Fibroblast of villous mesenchyme (primary cell): Measurements from ENCODE around the gene CHRM2. TPM values are rescaled to one million over a fixed set of nuclear protein-coding genes. Genes with fewer than 3 reads are reported as not detected.

Source experiments
- DNase-seq: peaks from one replicate; pipeline ENCODE4 v3.0.0-alpha.2; 2010; ENCODE audit warnings: low read depth
- H3K4me3 ChIP-seq: 2 replicates; pipeline ENCODE4 v1.5.1; 2011; ENCODE audit warnings: low read depth, mild to moderate bottlenecking, low read length
- total RNA-seq: library from RNA; depleted of rRNA; stranded (reverse); fragments of >200 nt; gene quantifications from 2 replicates; pipeline ENCODE4 v1.2.3, GENCODE V29; 2012
- TF ChIP-seq, protein P1 (sequence below): IDR thresholded peaks from 2 replicates; pipeline ENCODE4 v1.5.1; 2012; ENCODE audit warnings: low read depth, mild to moderate bottlenecking, low read length; ENCODE audit not compliant: insufficient read depth

Gene CHRM2
- total RNA-seq, 1 donor: 28.9 TPM

DNA sequence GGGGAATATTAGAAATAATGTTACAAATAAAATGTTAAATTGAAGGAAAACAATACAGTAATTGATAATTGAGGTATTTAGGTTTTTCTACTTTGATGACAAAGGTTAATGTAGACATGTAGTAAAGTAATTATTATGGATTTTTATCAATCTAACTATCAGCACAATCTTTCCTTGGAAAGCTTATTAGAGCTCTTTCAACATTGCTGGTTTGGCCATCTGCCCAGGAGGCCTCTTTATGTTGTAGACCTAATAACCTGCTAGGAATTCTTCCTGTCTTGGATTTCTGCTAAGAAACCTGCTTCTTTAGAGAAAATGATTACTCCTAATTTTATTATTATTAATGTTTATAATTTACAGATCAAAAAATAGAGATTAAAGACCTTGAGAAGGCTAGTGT, 78.9 kb downstream of the CHRM2 start:
- TF ChIP-seq, protein P1, sequence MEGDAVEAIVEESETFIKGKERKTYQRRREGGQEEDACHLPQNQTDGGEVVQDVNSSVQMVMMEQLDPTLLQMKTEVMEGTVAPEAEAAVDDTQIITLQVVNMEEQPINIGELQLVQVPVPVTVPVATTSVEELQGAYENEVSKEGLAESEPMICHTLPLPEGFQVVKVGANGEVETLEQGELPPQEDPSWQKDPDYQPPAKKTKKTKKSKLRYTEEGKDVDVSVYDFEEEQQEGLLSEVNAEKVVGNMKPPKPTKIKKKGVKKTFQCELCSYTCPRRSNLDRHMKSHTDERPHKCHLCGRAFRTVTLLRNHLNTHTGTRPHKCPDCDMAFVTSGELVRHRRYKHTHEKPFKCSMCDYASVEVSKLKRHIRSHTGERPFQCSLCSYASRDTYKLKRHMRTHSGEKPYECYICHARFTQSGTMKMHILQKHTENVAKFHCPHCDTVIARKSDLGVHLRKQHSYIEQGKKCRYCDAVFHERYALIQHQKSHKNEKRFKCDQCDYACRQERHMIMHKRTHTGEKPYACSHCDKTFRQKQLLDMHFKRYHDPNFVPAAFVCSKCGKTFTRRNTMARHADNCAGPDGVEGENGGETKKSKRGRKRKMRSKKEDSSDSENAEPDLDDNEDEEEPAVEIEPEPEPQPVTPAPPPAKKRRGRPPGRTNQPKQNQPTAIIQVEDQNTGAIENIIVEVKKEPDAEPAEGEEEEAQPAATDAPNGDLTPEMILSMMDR: no peak
- peak; percentile 70 for DNase-seq
- no peak overlapping the region for H3K4me3 ChIP-seq

DNA sequence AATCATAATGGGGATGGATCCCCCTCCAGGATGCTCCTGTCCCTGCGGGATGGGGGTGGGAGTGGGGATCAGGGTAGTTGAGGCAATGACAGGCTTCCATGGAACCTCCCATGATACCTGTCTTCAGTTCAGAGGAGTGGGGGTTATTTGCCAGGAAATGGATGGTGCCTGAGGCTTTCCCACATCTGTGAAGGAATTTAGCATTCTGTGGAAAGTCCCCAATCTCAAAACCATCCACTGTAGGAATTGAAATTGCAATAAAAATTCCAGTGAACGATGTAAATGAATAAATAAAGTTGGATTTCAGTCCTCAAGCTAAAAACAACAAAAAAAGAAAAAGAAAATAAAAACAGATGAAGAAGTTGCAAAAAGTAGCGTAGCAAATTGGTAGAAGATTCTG, 81.9 kb downstream of the CHRM2 start:
- no peak overlapping the region for H3K4me3 ChIP-seq
- DNase-seq: no peak
- TF ChIP-seq, protein P1: no peak

DNA sequence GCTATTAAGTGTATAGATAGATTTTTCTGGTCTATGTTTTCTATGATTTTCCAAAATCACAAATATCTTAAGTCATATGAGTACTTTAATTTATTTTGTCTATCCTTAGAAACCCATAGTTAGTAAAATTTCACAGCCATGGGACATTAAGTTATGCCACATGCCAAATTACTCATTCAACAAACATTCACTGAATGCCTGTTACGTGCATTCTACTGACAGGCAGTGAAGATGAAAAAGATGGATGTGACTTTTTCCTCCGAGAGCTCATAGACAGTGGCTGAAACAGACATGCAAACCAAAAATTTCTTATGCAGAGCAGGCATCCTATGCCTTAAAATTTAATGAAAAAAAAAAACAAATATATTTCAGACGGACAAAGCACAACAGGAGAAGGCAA, 84.9 kb downstream of the CHRM2 start:
- DNase-seq: peak; percentile 52
- no peak overlapping the region for H3K4me3 ChIP-seq
- TF ChIP-seq, protein P1: no peak

DNA sequence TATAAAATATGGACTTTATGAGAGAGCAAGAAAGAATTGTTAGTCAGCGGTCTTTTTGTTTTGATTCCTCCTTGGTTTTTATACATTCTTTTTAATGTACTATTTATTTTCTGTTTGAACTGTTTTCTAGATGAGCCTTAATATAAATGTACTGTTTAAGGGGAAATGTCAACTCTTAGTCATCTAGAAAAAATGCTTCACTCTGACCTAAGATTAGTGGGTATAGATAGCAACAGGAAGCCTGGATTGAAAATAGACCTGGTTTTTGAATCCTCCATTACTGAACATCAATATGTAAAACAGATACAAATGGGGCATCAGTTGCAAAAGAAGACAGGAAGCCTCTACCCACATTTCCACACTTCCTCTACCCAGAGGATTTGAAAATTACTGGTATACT, 87.8 kb downstream of the CHRM2 start:
- H3K4me3 ChIP-seq: no peak overlapping the region
- TF ChIP-seq, protein P1: no peak
- DNase-seq: peak; percentile 73

DNA sequence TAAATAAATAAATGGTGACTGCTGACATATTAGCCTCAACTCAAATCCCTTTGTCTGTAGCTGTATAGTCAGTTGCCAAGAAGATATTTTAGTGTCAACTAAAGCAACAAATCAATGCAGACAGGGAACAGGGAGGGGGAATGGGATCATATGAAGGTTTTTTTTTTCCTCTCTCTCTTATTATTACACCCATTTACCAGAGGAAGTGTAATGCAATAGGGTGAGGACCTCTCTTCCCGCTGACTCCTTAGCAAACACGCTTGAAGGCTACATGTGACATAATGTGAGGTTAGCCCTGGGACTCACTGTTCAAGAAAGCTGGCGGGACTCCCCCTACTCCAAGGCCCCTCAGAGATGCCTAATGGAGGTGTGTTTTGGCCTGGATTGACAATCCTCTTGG, 88.2 kb downstream of the CHRM2 start:
- H3K4me3 ChIP-seq: no peak overlapping the region
- DNase-seq: peak; percentile 38
- TF ChIP-seq, protein P1: no peak

DNA sequence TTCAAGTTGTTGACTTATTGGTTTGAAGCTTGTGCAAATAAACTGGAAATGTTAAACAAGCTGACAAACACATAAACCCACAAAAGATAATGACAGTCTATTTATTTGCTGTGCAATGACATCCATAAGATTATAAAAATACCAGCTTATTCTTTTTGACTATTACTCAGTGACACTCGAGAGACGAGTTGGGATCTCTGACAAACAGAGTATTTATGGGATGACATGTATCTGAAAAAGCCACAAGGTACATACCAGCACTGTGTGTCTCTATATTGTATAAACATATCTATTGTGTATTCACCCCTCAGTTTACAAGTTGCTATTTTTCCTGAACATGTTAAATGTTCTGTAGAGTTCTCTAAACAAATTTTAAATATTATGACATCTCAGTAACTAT, 88.9 kb downstream of the CHRM2 start:
- peak; percentile 39 for DNase-seq
- no peak overlapping the region for H3K4me3 ChIP-seq
- TF ChIP-seq, protein P1: no peak

DNA sequence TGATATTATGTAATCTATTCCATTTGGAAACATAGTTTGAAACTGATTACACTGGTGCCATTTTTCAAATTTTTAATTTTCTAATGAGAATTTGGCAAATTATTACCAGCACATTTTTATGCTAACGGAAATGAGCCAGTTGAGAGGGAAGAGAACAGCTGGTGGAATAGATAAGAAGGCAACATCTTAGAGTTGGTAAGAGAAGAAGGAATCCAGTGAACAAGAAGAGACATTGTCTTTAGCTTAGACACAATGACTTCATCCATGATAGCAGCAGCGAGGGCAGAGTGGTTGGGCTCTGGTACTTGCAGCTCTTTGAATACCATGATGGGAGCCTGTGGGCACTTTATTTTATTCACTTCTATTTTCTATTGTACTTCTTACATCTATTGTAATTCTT, 89.6 kb downstream of the CHRM2 start:
- DNase-seq: no peak
- TF ChIP-seq, protein P1: no peak
- no peak overlapping the region for H3K4me3 ChIP-seq
